GM21381 (cell line): Measurements from ENCODE around the gene FHAD1.
A peak's percentile ranks its signal among the peaks of the same experiment; 100 is the strongest.
"Not testable (repeated sequence)": the region's sequence is repeated elsewhere in the genome, so short reads cannot be mapped to it uniquely, and the experiment has no call there.

Source experiments
- ATAC-seq: cut with Tn5 transposase; IDR thresholded peaks from one replicate; pipeline ENCODE4 v1.9.1; 2021; ENCODE audit warnings: mild to moderate bottlenecking, moderate library complexity; ENCODE audit not compliant: unreplicated experiment

The FHAD1 gene

DNA sequence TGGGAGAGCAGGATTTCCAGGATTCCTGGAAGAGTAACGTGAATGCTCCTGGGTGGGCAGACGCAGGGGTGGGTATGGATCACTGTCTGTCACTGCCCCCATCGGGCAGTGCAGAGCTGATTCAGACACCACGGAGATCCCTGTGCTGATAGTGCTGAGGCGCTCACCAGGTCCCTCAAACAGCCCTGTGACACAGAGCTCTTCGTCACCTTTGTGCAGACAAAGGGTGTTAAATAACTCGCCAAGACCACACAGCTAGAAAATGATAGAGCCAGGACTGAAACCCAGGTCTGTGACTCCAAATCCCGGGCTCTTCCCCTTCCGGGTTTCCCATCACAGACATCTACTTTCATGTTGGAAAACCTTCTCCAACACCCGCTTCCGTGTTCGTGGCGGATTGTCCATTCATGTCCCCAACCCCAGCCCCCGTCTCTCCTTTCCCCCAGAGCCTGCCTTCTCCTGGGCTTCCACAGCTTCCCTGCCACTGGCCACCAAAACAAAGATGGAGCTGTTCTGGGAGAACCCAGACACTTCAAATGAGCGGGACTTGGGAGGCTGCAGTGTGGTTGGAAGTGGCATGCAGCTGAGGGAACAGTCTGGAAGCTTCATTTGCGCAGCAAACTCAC lies 165.3 kb downstream of the FHAD1 start:
- no peak for ATAC-seq

DNA sequence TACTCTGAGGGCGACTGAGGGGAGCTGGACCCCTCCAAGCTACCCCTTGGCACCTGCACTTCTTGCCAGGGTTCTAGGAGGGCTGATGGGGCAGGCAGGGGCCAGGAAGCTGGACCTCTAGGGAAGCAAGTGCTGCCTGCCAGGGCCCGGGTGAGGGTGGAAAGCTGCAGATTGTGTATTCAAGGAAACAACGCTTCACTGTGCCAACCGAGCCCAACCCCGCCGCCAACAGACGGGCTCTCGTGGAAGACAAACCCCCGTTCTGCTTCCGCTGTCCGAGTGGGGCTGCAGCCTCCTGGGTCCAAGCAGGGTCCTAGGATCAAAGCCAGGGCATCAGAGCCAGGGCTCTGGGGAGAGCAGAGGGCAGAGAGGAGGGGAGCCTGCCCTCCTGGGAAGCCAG lies 165.8 kb downstream of the FHAD1 start:
- no peak for ATAC-seq

DNA sequence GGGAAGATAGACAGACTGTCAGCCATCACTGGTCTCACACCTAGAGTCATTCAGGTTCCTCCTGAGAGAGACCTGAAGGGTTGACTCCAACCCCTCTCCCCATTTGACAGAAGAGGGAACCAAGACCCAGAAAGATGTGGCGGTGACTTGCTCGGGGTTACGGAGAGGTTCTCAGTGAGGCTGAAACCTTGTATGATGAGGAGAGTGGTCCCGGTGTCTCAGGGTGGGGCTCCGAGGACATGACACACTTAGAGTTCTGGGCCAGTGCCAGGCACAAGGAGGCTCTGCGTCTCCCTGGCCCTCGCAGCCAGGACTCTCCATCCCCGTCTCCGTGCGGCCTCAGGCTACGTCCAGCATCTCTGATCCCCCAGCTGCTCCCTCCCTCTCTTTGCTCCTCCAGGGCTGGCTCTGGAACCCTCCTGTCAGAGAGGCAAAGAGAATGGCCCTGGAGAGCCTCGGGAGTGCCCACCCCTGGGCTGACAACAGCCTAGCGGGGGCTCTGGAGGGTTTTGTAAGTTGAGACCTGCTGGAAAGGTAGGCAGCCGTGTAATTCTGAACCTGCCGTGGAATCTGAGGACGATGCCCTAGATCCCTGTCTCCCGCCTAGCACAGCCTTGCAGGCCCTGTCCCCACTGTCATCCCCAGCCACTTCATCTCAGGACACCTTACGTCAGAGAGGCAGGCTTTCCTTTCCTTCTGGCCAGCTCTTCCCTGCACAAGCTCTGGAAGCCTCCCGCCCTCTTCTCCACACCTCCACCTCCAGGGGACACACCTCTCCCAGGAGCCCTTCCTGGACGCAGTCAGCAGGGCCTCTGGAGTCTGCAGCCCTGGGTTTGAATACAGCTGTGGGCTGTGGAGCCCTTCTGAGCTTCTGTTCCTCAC lies 166.8 kb downstream of the FHAD1 start:
- no peak for ATAC-seq

DNA sequence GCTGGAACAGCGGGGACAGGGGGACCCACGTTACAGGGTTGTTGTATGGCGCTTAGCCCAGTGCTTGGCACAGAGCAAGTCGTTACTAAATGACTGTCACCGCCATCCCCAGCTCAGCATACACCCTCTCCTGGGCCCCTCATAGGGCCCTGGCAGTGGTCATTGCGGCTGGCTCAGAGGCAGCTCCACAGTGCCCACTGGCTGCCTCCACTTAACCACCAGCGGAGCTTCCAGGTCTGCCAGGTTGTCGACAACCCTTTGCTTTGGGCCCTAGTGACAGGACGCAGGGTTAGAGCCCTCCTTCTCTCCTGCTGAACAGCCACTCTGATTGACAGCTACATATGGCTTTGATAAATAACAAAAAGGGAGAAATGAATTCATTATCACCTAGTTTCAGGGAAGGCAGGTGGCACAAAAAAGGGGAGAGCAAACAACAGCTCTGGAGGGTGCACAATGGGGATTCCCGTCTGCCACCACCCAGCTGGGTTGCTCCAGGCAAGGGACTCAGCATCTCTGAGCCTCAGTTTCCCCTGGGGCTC lies 167.5 kb downstream of the FHAD1 start:
- no peak for ATAC-seq

DNA sequence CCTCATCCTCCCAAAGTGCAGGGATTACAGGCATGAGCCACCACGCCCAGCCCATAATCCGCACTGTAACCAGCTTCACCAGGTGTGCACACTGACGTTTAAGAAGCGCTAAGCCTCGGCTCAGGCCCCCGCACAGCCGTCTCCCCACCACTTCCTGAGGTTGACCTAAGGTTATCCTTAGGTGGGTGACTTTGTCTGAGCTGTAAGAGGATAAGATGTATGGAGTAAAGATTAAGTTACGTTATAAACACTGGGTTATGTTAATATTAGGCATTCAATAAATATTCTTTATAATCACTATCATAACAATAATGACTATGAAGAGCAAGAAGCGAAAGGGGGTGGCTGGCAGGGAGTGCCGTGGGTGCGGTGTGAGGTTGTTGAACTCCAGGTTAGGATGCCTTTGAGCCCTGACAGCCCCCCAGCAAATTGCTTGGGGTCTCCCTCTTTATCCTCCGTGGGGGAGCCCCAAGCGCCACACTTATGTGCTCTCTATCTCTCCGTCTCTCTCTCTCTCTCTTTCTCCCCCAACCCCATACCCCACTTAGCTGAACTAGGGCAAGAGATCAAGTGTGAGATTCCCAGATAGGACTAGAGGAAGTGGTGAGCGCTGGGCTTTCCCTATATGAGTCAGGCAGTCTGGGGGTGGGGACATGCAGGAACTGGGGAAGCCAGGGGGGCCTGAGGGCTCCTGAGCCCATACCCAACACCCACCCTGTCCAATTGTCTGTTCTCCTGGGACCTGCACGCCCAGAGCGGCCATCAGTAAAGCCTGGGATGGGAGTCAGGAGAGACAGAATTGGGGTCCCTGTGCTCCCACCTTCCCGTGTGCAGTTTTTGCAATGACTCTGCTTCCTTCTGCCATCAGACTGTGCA lies 170.3 kb downstream of the FHAD1 start:
- ATAC-seq = peak; percentile 38

DNA sequence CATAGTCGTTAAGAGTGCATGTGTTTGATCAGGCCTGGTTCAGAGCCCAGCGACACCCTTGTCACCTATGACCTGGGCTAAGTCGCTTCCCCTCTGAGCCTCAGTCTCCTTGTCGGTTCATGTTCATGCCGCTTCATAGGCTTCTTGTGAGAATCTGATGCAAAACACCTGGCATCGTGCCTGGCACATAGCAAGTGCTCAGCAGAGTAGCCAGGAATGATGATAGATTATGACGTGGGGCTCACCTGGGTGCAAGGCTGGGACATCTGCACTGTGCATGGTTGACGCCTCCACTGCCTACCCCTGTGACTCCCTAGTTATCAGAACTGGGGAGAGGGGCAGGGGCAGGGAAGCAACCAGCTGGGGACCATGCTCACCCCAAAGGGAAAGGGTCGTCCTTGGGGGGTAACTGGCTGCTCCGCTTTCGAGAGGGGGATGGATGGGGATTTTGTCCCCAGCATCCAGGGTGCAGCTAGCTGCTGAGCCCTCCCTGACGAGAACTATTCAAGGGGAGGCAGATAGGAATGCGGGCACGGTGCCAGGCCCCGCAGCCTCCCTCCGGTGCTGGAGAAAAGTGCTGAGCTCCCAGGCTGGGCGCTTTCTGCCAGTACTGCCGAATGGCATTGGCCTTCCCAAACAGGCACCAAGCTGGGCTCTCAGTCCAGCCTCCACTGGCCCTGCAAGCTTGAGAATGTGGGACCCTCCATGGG lies 171.9 kb downstream of the FHAD1 start:
- no peak for ATAC-seq

DNA sequence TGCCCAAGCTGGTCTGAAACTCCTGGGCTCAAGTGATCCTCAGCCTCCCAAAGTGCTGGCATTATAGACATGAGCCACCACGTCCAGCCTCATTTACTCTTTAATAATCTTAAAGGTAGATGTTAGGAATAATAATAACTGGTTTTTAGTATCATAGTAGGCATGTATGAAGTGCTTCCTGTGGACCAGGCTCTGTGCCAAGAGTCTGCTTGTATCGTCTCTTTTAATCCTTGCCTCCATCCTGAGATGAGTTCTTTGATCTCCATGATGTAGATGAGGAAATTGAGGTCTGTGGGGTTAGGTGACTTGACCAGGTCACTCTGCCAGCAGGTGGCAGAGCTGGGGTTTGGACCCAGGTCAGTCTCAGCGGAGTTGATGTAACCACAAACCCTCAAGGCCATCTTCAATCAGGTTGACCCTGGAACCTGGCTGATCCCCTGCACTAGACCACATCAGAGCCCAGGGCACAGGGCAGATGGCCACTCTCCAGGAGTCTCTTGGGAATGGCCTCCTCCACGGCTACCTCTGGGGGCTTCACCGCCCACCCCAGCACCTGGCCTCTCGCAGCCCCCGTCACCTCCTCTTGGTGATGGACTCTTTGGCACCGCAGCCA lies 173.9 kb downstream of the FHAD1 start:
- ATAC-seq = no peak

DNA sequence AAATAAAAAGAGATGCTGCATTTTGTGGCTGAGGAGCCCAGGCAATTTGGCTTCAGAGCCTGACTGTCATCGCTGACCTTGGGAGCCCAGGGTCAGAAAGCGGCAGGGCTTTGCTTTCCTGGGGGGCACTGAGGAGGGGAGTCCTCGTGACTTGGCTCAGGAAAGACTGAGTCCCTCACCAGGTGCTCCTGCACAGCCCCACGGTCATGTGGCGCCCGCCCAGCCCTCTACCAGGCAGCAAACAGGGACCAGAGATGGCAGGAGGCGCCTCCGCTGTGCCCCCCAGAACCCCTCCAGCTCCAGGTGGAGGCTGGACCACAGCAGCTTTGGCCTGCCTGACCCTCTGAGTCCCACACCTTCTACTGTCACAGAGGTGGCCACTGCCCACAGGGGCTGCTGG lies 175.8 kb downstream of the FHAD1 start:
- ATAC-seq = no peak

DNA sequence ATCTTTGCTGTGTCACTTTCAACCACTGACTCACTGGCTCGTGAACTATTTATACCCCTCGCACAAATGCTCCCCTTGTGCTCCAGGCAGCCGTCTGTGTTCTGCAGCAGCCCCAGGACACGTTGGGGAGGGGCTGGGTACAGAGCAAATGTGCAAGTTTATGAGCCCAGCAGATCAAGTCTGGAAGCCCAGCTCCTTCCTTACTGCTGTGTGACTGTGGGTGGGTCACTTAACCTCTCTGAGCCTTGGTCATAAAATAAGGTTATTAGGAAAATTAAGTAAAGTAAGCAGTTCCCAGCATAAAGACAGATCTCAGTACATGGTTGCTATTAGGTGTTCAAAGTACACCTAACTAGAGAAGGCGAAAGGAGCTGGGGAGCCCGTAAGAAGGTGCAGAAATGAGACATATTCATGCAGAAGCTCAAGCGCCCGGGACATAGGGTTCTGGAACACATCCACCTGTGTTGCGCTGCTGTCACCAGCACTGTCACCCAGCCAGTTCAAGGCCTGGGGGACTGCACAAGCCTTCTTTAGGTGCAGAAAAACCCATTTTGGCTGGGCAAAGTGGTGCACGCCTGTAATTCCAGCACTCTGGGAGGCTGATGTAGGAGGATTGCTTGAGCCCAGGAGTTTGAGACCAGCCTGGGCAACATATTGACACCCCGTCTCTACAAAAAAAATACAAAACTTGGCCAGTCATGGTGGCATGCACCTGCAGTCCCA lies 176.5 kb downstream of the FHAD1 start:
- no peak for ATAC-seq

DNA sequence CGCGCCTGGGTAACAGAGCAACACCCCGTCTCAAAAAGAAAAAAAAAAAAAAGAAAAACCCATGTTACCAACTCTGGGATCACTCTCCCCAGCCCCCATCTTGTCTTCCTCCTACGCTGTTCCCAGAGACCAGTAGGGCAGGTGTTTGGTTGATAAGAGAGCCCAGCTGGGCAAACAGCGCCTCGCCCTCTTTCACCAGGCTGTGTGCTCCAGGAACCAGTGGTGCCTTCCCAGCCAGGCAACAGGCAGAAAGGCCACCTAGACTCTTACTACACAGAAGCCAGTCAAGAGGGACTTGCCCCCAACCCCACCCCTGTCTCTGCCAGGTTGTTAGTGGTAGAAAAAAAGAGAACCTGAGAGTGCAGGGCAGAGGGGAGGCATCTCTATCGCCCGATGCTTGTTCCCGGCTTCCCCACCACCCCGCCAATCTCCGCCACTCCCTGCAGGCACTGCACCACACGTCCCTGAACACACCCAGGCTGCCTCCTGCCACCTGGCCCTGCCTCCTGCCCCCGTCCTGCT lies 177.2 kb downstream of the FHAD1 start:
- ATAC-seq = no peak

DNA sequence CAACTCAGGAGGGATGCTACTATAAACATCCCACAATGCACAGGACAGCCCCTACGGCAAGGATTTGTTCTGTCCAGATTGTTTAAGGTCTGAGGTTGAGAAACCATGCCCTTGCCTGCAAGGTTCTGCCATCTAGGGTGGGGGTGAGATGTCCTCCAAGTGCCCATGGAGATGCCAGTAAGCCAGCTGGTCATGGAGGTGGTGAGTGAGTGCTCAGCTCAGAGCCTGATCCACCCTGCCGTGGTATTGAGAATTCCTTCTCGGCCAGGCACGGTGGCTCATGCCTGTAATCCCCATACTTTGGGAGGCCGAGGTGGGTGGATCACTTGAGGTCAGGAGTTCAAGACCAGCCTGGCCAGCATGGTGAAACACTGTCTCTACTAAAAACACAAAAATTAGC lies 178.0 kb downstream of the FHAD1 start:
- ATAC-seq = no peak

DNA sequence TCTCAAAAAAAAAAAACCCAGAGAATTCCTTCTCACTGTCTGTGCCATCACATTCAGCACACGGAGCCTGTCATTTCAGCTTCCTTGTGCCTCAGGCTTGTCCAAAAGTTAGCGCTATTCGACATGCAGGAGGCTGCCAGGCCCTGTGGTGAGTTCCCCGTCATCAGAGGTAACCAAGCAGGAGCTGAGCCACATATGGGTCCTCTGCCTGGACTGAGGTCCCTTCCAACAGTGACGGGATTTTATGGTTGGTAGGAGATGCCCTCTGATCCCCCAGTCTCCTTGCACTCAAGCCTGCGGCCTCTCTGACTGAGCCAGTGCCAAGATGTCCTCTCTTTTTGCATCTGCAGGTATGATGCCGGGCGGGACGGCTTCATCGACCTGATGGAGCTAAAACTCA lies 178.5 kb downstream of the FHAD1 start:
- no peak for ATAC-seq

DNA sequence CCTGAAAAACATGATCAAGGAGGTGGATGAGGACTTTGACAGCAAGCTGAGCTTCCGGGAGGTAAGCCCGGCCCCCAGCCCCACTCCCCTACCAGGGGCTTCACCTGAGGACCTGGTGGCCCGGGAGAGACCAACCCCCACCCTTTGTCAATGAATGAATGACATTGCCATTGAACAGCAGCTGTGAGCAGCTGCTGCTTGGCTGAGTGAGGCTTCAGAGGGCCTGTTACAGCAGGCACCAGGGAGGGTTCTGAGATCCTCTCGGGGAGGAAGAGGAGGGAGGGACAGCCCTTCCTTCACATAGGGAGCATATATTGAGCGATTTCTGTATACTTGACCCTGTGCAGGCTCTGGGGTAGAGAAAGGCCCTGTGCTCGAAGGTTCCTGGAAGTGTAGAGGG lies 178.9 kb downstream of the FHAD1 start:
- ATAC-seq = no peak

DNA sequence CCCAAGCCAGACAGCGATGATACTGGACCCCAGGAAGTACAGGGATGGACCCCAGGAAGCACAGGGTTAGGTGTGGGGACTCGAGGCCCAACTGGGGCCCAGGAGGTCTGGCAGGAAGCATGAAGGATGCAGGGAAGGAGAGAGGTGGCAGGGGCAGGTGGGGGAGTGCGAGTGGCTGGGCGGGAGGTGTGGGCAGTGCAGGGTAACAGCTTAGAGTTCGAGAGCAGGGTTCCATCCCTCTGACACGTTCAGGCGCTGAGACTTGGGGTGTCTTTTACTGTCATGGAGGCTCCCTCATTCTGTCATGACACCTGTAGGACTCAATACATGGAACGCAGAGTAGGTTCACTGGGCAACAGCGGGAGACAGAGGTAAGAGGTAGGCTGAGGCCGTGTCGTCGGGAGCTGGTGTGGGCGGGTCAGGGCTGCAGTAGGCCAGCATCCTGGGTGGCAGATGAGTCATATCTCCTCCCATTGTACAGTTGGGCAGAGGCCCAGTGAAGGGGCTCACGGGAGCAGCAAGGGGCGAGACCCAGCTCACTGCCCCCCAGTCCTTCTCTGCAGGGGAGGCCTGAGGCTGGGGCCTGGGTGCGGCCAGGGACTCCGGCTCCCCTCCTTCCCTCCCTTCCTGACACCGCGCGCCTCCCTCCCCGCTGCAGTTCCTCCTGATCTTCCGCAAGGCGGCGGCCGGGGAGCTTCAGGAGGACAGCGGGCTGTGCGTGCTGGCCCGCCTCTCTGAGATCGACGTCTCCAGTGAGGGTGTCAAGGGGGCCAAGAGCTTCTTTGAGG lies 179.7 kb downstream of the FHAD1 start:
- ATAC-seq = no peak

DNA sequence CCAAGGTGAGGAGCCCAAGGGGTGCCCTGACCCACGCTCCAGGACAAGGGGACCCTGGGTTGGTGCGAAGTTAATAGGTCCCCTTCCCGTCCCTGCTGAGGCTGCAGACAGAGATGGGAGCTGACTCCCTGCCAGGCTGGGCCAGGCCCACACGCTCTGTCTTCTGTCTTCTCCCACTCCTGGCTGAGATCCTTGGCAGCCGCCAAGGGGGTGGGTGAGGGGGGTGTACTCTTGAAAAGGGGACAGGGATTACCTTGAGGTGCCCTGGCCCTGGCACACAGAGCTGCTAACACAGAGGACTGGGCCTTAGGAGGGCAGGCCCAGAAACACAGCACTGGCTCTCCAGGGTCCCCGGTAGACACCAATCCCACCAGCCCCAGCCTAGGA lies 180.2 kb downstream of the FHAD1 start:
- no peak for ATAC-seq

DNA sequence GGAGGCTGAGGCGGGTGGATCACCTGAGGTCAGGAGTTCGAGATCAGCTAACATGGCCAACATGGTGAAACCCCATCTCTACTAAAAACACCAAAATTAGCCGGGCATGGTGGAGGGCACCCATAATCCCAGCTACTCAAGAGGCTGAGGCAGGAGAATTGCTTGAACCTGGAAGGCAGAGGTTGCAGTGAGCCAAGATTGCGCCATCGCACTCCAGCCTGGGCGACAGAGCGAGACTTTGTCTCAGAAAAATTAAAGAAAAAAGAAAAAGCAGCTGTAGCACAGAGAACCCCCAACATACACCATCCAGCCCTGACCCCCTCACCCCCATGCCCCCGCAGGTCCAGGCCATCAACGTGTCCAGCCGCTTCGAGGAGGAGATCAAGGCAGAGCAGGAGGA lies 181.2 kb downstream of the FHAD1 start:
- not testable (repeated sequence) for ATAC-seq

DNA sequence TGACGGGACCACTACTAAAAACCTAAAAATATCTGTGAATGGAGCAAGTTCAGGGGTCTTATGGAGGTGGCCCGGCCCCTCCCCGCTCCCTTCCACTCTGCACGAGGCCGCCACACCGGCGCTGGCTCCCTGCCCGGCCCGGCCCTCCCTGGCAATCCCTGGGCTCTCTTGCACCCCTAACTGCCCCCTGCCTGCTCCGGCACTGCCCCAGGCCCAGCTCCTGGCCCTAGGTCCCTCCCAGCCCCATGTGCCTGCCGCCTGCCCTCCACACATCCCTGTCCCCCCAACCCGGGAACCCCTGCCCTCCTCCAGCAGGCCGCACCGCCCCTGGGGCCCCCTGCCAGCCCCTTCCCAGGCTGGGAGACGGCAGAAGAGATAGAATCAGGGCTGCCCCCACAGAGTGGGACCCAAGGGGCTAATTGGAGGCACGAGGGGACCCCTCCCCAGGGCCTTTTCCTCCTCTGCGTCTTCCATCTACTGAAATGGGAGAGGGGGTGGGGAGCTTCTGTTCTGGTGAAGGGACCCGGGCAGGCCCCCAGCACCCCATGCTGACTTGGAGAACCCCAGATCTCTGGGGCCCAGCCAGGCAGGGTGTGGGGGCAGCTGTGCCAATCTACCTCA lies 181.9 kb downstream of the FHAD1 start:
- no peak for ATAC-seq

DNA sequence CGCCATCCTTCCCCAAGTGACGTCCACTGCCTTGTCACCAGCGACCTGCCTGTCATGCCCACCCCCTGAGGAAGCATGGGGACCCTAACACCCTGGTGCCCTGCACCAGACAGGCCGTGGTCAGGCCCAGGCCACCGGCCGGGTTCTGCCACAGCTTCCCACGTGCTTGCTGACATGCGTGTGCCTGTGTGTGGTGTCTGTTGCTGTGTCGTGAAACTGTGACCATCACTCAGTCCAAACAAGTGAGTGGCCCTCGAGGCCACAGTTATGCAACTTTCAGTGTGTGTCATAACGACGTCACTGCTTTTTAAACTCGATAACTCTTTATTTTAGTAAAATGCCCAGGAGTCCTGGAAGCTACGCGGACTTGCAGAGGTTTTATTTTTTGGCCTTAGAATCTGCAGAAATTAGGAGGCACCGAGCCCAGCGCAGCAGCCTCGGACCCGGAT lies 182.7 kb downstream of the FHAD1 start:
- ATAC-seq = no peak
